Keratinocyte (primary cell): ENCODE results near the gene HLF.

ENCODE experiments used
- EZH2 ChIP-seq: IDR thresholded peaks from one replicate; pipeline ENCODE4 v1.6.1; 2012; ENCODE audit warnings: inconsistent platforms, mild to moderate bottlenecking, low read length, moderate library complexity
- TF ChIP-seq, protein P1 (sequence below), 3 experiments: IDR thresholded peaks in 1 of 3; conservative IDR thresholded peaks in 1 of 3; optimal IDR thresholded peaks in 1 of 3; 2 replicates in 2 of 3; 3 replicates in 1 of 3; pipeline versions ENCODE3 to v1.5.1; 2011; ENCODE audit warnings: low read length in 3 of 3, mild to moderate bottlenecking in 3 of 3, moderate library complexity in 2 of 3, control low read depth in 1 of 3, inconsistent platforms in 1 of 3; ENCODE audit not compliant: insufficient read depth in 2 of 3; ENCODE audit errors: extremely low read depth in 1 of 3

DNA sequence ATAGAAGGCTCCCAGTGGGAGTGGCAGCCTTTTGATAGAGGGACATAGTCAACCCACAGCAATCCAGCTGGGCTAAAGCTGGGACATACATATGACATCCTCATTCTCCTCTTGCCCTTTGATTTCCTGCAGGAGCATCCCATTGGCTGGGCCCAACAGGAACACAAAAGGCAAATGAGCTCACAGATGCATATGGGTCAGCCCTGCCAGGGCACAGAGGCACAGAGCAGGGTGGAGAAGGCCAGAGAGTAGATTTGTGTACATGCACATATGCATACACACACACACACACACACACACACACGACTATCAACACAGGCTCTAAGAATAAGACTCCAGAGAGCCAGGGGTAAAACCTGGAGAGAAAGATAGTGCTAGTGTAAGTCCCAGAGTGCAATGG lies 98.3 kb downstream of the HLF start:
- TF ChIP-seq, protein P1, sequence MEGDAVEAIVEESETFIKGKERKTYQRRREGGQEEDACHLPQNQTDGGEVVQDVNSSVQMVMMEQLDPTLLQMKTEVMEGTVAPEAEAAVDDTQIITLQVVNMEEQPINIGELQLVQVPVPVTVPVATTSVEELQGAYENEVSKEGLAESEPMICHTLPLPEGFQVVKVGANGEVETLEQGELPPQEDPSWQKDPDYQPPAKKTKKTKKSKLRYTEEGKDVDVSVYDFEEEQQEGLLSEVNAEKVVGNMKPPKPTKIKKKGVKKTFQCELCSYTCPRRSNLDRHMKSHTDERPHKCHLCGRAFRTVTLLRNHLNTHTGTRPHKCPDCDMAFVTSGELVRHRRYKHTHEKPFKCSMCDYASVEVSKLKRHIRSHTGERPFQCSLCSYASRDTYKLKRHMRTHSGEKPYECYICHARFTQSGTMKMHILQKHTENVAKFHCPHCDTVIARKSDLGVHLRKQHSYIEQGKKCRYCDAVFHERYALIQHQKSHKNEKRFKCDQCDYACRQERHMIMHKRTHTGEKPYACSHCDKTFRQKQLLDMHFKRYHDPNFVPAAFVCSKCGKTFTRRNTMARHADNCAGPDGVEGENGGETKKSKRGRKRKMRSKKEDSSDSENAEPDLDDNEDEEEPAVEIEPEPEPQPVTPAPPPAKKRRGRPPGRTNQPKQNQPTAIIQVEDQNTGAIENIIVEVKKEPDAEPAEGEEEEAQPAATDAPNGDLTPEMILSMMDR (optimal IDR thresholded peaks at IDR 0.05 in 1 of 3, IDR thresholded peaks at IDR 0.05 in 1 of 3, conservative IDR thresholded peaks at IDR 0.05 in 1 of 3; ENCODE audit: extremely low read depth in 1 of 3, insufficient read depth in 2 of 3, low read length in 3 of 3) = no peak
- TF ChIP-seq EZH2 = no peak
